ENCODE results near the gene FABP7.

The FABP7 gene

GRCh38 chr6:122789182-122790027, 9.9 kb downstream of the FABP7 start, which contains the start of gene SMPDL3A:
Gene SMPDL3A, plus strand, starts transcription at chr6:122789258. Its CDS starts 89 bp downstream, at chr6:122789347.
- TF ChIP-seq CTCF (IDR thresholded peaks at IDR 0.05; ENCODE audit: low read depth, low read length): peak; percentile 34
- H3K4me3 ChIP-seq (ENCODE audit: low read depth, low read length): peak within 1 kb of the TSS; percentile 61

- TF ChIP-seq CTCF (IDR thresholded peaks at IDR 0.05; ENCODE audit: low read depth, low read length): no peak
- H3K4me3 ChIP-seq (ENCODE audit: low read depth, low read length): peak overlapping the region; percentile 61
These were observed 10.5 kb downstream of the FABP7 start for GRCh38 chr6:122790028-122790422.

GRCh38 chr6:122790423-122791309, 11.2 kb downstream of the FABP7 start:
- TF ChIP-seq CTCF (IDR thresholded peaks at IDR 0.05; ENCODE audit: low read depth, low read length): no peak
- peak overlapping the region; percentile 61 for H3K4me3 ChIP-seq (ENCODE audit: low read depth, low read length)

GRCh38 chr6:122791310-122791679, 11.8 kb downstream of the FABP7 start:
- no peak for TF ChIP-seq CTCF (IDR thresholded peaks at IDR 0.05; ENCODE audit: low read depth, low read length)
- peak overlapping the region; percentile 61 for H3K4me3 ChIP-seq (ENCODE audit: low read depth, low read length)

GRCh38 chr6:122792766-122793165, 13.2 kb downstream of the FABP7 start:
- H3K4me3 ChIP-seq (ENCODE audit: low read depth, low read length): no peak overlapping the region
- TF ChIP-seq CTCF (IDR thresholded peaks at IDR 0.05; ENCODE audit: low read depth, low read length): no peak

- no peak for TF ChIP-seq CTCF (IDR thresholded peaks at IDR 0.05; ENCODE audit: low read depth, low read length)
- H3K4me3 ChIP-seq (ENCODE audit: low read depth, low read length): no peak overlapping the region
These were observed 18.0 kb downstream of the FABP7 start for GRCh38 chr6:122797537-122797936.

Data from WI38 (cell line).